ENCODE measurements around the gene SUMF1. TPM values are rescaled to one million over a fixed set of nuclear protein-coding genes. Genes with fewer than 3 reads are reported as not detected.

SUMF1 gene
- total RNA-seq, 1 donor = 45.6 TPM

- peak overlapping the region; percentile 83 for H3K4me3 ChIP-seq (ENCODE audit: low read depth, low read length)
- no peak for TF ChIP-seq CTCF (IDR thresholded peaks at IDR 0.05; ENCODE audit: insufficient read depth, low read length)
- DNase-seq (ENCODE audit: low read depth) = peak; percentile 70
These were observed 25.3 kb upstream of the SUMF1 start for GRCh38 chr3:4492208-4493013.

- TF ChIP-seq CTCF (IDR thresholded peaks at IDR 0.05; ENCODE audit: insufficient read depth, low read length) = no peak
- peak overlapping the region; percentile 83 for H3K4me3 ChIP-seq (ENCODE audit: low read depth, low read length)
- DNase-seq (ENCODE audit: low read depth) = no peak
These were observed 24.8 kb upstream of the SUMF1 start for GRCh38 chr3:4491855-4492207.

- no peak for DNase-seq (ENCODE audit: low read depth)
- TF ChIP-seq CTCF (IDR thresholded peaks at IDR 0.05; ENCODE audit: insufficient read depth, low read length) = no peak
- H3K4me3 ChIP-seq (ENCODE audit: low read depth, low read length) = no peak overlapping the region
These were observed 11.2 kb upstream of the SUMF1 start for GRCh38 chr3:4478261-4478660.

- TF ChIP-seq CTCF (IDR thresholded peaks at IDR 0.05; ENCODE audit: insufficient read depth, low read length) = no peak
- DNase-seq (ENCODE audit: low read depth) = no peak
- H3K4me3 ChIP-seq (ENCODE audit: low read depth, low read length) = no peak overlapping the region
These were observed 9.4 kb upstream of the SUMF1 start for GRCh38 chr3:4476496-4476895.

GRCh38 chr3:4475804-4476203 is 8.7 kb upstream of the SUMF1 start:
- DNase-seq (ENCODE audit: low read depth) = no peak
- no peak for TF ChIP-seq CTCF (IDR thresholded peaks at IDR 0.05; ENCODE audit: insufficient read depth, low read length)
- H3K4me3 ChIP-seq (ENCODE audit: low read depth, low read length) = no peak overlapping the region

- peak; percentile 64 for DNase-seq (ENCODE audit: low read depth)
- TF ChIP-seq CTCF (IDR thresholded peaks at IDR 0.05; ENCODE audit: insufficient read depth, low read length) = no peak
These were observed 7.8 kb upstream of the SUMF1 start for GRCh38 chr3:4474683-4475490.

More at GRCh38 chr3:4474683-4475490, 7.8 kb upstream of the SUMF1 start:
- H3K4me3 ChIP-seq (ENCODE audit: low read depth, low read length) = no peak overlapping the region

Data from fibroblast of the aortic adventitia (primary cell).